ENCODE data around the gene PCSK4. TPM values are rescaled to one million over a fixed set of nuclear protein-coding genes. Genes with fewer than 3 reads are reported as not detected.

The PCSK4 gene
- total and polyA plus RNA-seq, 7 donors = 0.99 to 5.0 (median 3.1) TPM; not detected in 1

- H3K27me3 ChIP-seq = peaks cover 0 to 30% (median 26%) of the 10 kb centered on the region in 3 donors
- no peak overlapping the region for H3K4me3 ChIP-seq
- WGBS, 2 donors = 69 to 70% methylated on average over 8 of the region's 8 CpGs
Measured at GRCh38 chr19:1516395-1516753, 26.2 kb upstream of the PCSK4 start.

GRCh38 chr19:1514986-1515721 lies 25.0 kb upstream of the PCSK4 start:
- no peaks in the 10 kb centered on the region for H3K9me3 ChIP-seq
- no peak overlapping the region for H3K27ac ChIP-seq
- TF ChIP-seq POLR2AphosphoS5 (IDR thresholded peaks at IDR 0.05) (no peak), CTCF (IDR thresholded peaks at IDR 0.05) (no peak), POLR2A (IDR thresholded peaks at IDR 0.05) (no peak), EP300 (IDR thresholded peaks at IDR 0.05) (no peak)
- H3K36me3 ChIP-seq = no peaks in the 10 kb centered on the region
- H3K4me3 ChIP-seq = no peak overlapping the region
- intact Hi-C loops (cut with DNase I) = no loop called here
- H3K27me3 ChIP-seq = peaks cover 0 to 36% (median 30%) of the 10 kb centered on the region in 3 donors
- no peak for DNase-seq
- WGBS, 2 donors = 62 to 69% methylated on average over 14 of the region's 14 CpGs
- peaks cover 0 to 22% (median 15%) of the 10 kb centered on the region in 4 donors for H3K4me1 ChIP-seq

More at GRCh38 chr19:1516395-1516753, 26.2 kb upstream of the PCSK4 start:
- TF ChIP-seq POLR2A (IDR thresholded peaks at IDR 0.05) = no peak
- TF ChIP-seq POLR2AphosphoS5 (IDR thresholded peaks at IDR 0.05) = no peak
- TF ChIP-seq EP300 (IDR thresholded peaks at IDR 0.05) = no peak
- TF ChIP-seq CTCF (IDR thresholded peaks at IDR 0.05) = no peak
- peaks cover 0 to 24% (median 17%) of the 10 kb centered on the region in 4 donors for H3K4me1 ChIP-seq
- H3K36me3 ChIP-seq = no peaks in the 10 kb centered on the region
- no peaks in the 10 kb centered on the region for H3K9me3 ChIP-seq
- intact Hi-C loops (cut with DNase I) = no loop called here
- H3K27ac ChIP-seq = no peak overlapping the region
- no peak for DNase-seq

- H3K27me3 ChIP-seq = peaks cover 0 to 36% (median 30%) of the 10 kb centered on the region in 3 donors
- no peak overlapping the region for H3K4me3 ChIP-seq
- H3K9me3 ChIP-seq = no peaks in the 10 kb centered on the region
- no peaks in the 10 kb centered on the region for H3K36me3 ChIP-seq
- TF ChIP-seq EP300 (IDR thresholded peaks at IDR 0.05) = no peak
- TF ChIP-seq POLR2AphosphoS5 (IDR thresholded peaks at IDR 0.05) = no peak
- no peak for TF ChIP-seq POLR2A (IDR thresholded peaks at IDR 0.05)
- TF ChIP-seq CTCF (IDR thresholded peaks at IDR 0.05) = no peak
- WGBS, 2 donors = 67 to 74% methylated on average over 10 of the region's 10 CpGs
- no peak overlapping the region for H3K27ac ChIP-seq
- no peak for DNase-seq
- intact Hi-C loops (cut with DNase I) = no loop called here
- peaks cover 0 to 22% (median 15%) of the 10 kb centered on the region in 4 donors for H3K4me1 ChIP-seq
Measured at GRCh38 chr19:1514295-1514661, 24.1 kb upstream of the PCSK4 start.

- DNase-seq = no peak
- peak; percentile 24 to 63 (median 52) for TF ChIP-seq CTCF (IDR thresholded peaks at IDR 0.05)
- no peak for TF ChIP-seq POLR2A (IDR thresholded peaks at IDR 0.05)
- no peaks in the 10 kb centered on the region for H3K36me3 ChIP-seq
- peaks cover 0 to 22% (median 15%) of the 10 kb centered on the region in 4 donors for H3K4me1 ChIP-seq
- 2 to 8% methylated on average over 52 of the region's 52 CpGs for WGBS, 2 donors
- H3K27me3 ChIP-seq = peaks cover 0 to 36% (median 30%) of the 10 kb centered on the region in 3 donors
- H3K9me3 ChIP-seq = no peaks in the 10 kb centered on the region
- H3K27ac ChIP-seq = peak overlapping the region; percentile 64 to 78 (median 75)
- intact Hi-C loops (cut with DNase I) = no loop called here
- H3K4me3 ChIP-seq = peak overlapping the region; percentile 25 to 60 (median 52)
Measured at GRCh38 chr19:1513499-1514294, 23.5 kb upstream of the PCSK4 start.

Measured in sigmoid colon (tissue), 7 donors.